ENCODE measurements around the gene CEMIP. TPM values are rescaled to one million over a fixed set of nuclear protein-coding genes. Genes with fewer than 3 reads are reported as not detected.
"Not testable (repeated sequence)": the region's sequence is repeated elsewhere in the genome, so short reads cannot be mapped to it uniquely, and the experiment has no call there.

The CEMIP gene
- total RNA-seq, 1 experiment from 2014 or later: not detected

GRCh38 chr15:80955571-80956452 lies 176.6 kb downstream of the CEMIP start:
- in situ Hi-C loops (cut with HindIII; ENCODE audit: low sequenced_read_pairs); DNase-seq (ENCODE audit: low spot score): not testable (repeated sequence)

GRCh38 chr15:80957556-80957955 lies 178.4 kb downstream of the CEMIP start:
- in situ Hi-C loops (cut with HindIII; ENCODE audit: low sequenced_read_pairs): no loop called here
- no peak for DNase-seq (ENCODE audit: low spot score)

GRCh38 chr15:80957976-80958375 lies 178.8 kb downstream of the CEMIP start:
- DNase-seq (ENCODE audit: low spot score): no peak
- in situ Hi-C loops (cut with HindIII; ENCODE audit: low sequenced_read_pairs): no loop called here

- in situ Hi-C loops (cut with HindIII; ENCODE audit: low sequenced_read_pairs): no loop called here
- no peak for DNase-seq (ENCODE audit: low spot score)
Observed at GRCh38 chr15:80958818-80959495, 179.8 kb downstream of the CEMIP start.

GRCh38 chr15:80965454-80965853 lies 186.3 kb downstream of the CEMIP start:
- in situ Hi-C loops (cut with HindIII; ENCODE audit: low sequenced_read_pairs); DNase-seq (ENCODE audit: low spot score): not testable (repeated sequence)

GRCh38 chr15:80966431-80967197 lies 187.4 kb downstream of the CEMIP start:
- in situ Hi-C loops (cut with HindIII; ENCODE audit: low sequenced_read_pairs): no loop called here
- peak; percentile 71 for DNase-seq (ENCODE audit: low spot score)

- in situ Hi-C loops (cut with HindIII; ENCODE audit: low sequenced_read_pairs): no loop called here
- no peak for DNase-seq (ENCODE audit: low spot score)
Observed at GRCh38 chr15:80967451-80967850, 188.3 kb downstream of the CEMIP start.

GRCh38 chr15:80967991-80968510 lies 188.9 kb downstream of the CEMIP start:
- in situ Hi-C loops (cut with HindIII; ENCODE audit: low sequenced_read_pairs): no loop called here
- no peak for DNase-seq (ENCODE audit: low spot score)

GRCh38 chr15:80969316-80969715 lies 190.1 kb downstream of the CEMIP start:
- in situ Hi-C loops (cut with HindIII; ENCODE audit: low sequenced_read_pairs): no loop called here
- DNase-seq (ENCODE audit: low spot score): no peak

- in situ Hi-C loops (cut with HindIII; ENCODE audit: low sequenced_read_pairs): no loop called here
- peak; percentile 84 for DNase-seq (ENCODE audit: low spot score)
Observed at GRCh38 chr15:80970018-80970657, 191.0 kb downstream of the CEMIP start.

- in situ Hi-C loops (cut with HindIII; ENCODE audit: low sequenced_read_pairs): no loop called here
Observed at GRCh38 chr15:80970658-80971057, 191.5 kb downstream of the CEMIP start.

GRCh38 chr15:80971143-80971542 lies 192.0 kb downstream of the CEMIP start:
- in situ Hi-C loops (cut with HindIII; ENCODE audit: low sequenced_read_pairs): no loop called here
- no peak for DNase-seq (ENCODE audit: low spot score)

More at GRCh38 chr15:80970658-80971057, 191.5 kb downstream of the CEMIP start:
- no peak for DNase-seq (ENCODE audit: low spot score)

- DNase-seq (ENCODE audit: low spot score): no peak
- in situ Hi-C loops (cut with HindIII; ENCODE audit: low sequenced_read_pairs): no loop called here
Observed at GRCh38 chr15:80972276-80972675, 193.1 kb downstream of the CEMIP start.

GRCh38 chr15:80974914-80975313 lies 195.7 kb downstream of the CEMIP start:
- in situ Hi-C loops (cut with HindIII; ENCODE audit: low sequenced_read_pairs): no loop called here
- no peak for DNase-seq (ENCODE audit: low spot score)

GRCh38 chr15:80976851-80977250 lies 197.7 kb downstream of the CEMIP start:
- in situ Hi-C loops (cut with HindIII; ENCODE audit: low sequenced_read_pairs): no loop called here

GRCh38 chr15:80977627-80978036 lies 198.5 kb downstream of the CEMIP start:
- in situ Hi-C loops (cut with HindIII; ENCODE audit: low sequenced_read_pairs): no loop called here
- peak; percentile 80 for DNase-seq (ENCODE audit: low spot score)

More at GRCh38 chr15:80976851-80977250, 197.7 kb downstream of the CEMIP start:
- peak; percentile 34 for DNase-seq (ENCODE audit: low spot score)

- in situ Hi-C loops (cut with HindIII; ENCODE audit: low sequenced_read_pairs): no loop called here
- DNase-seq (ENCODE audit: low spot score): no peak
Observed at GRCh38 chr15:80978685-80979329, 199.6 kb downstream of the CEMIP start.

- DNase-seq (ENCODE audit: low spot score): no peak
- in situ Hi-C loops (cut with HindIII; ENCODE audit: low sequenced_read_pairs): no loop called here
Observed at GRCh38 chr15:80979538-80980200, 200.5 kb downstream of the CEMIP start.

All from G401 (cell line).